GM19193 (cell line): ENCODE data around the gene PSPN.

Source experiments
- POLR2A ChIP-seq: IDR thresholded peaks from 4 replicates; pipeline ENCODE4 v1.6.1; 2011; ENCODE audit not compliant: insufficient read depth, insufficient read length; ENCODE audit errors: extremely low read depth

The PSPN gene

GRCh38 chr19:6413721-6414643 lies 38.2 kb upstream of the PSPN start:
- no peak for TF ChIP-seq POLR2A

GRCh38 chr19:6413291-6413690 lies 37.6 kb upstream of the PSPN start:
- TF ChIP-seq POLR2A: no peak

GRCh38 chr19:6412447-6413091 lies 36.8 kb upstream of the PSPN start:
- no peak for TF ChIP-seq POLR2A

GRCh38 chr19:6412061-6412446 lies 36.3 kb upstream of the PSPN start:
- TF ChIP-seq POLR2A: peak; percentile 3

GRCh38 chr19:6409346-6409745 lies 33.6 kb upstream of the PSPN start:
- TF ChIP-seq POLR2A: no peak

- TF ChIP-seq POLR2A: no peak
These were observed 30.7 kb upstream of the PSPN start for GRCh38 chr19:6406401-6406800.

GRCh38 chr19:6402837-6403608 lies 27.3 kb upstream of the PSPN start:
- TF ChIP-seq POLR2A: no peak

- TF ChIP-seq POLR2A: no peak
These were observed 26.3 kb upstream of the PSPN start for GRCh38 chr19:6402058-6402457.

GRCh38 chr19:6396305-6396704 lies 20.6 kb upstream of the PSPN start:
- TF ChIP-seq POLR2A: no peak

GRCh38 chr19:6394831-6395230 lies 19.1 kb upstream of the PSPN start:
- no peak for TF ChIP-seq POLR2A

- TF ChIP-seq POLR2A: no peak
These were observed 18.3 kb upstream of the PSPN start for GRCh38 chr19:6393983-6394412.

- peak; percentile 51 for TF ChIP-seq POLR2A
These were observed 17.6 kb upstream of the PSPN start, which contains the start of gene GTF2F1 for GRCh38 chr19:6393074-6393982. GTF2F1 (minus strand) TSS chr19:6393164; CDS start chr19:6392995, 169 bp downstream.

- TF ChIP-seq POLR2A: no peak
These were observed 16.7 kb upstream of the PSPN start for GRCh38 chr19:6392221-6393073.
